DOHH2 (cell line): ENCODE results near the gene FANCC.

Experiments used
- CTCF ChIP-seq: fragments of 200-600 bp; sonication (generic); IDR thresholded peaks from one replicate; pipeline ENCODE4 v1.5.1; 2014; ENCODE audit warnings: antibody characterized with exemption, mild to moderate bottlenecking, low read depth, low read length; ENCODE audit not compliant: poor library complexity, severe bottlenecking
- EZH2phosphoT487 ChIP-seq: fragments of 200-600 bp; sonication (generic); IDR thresholded peaks from 2 replicates; pipeline ENCODE4 v1.6.1; 2017; ENCODE audit warnings: borderline replicate concordance, mild to moderate bottlenecking, antibody characterized with exemption, low read length, moderate library complexity, mixed read lengths

GRCh38 chr9:95101326-95101725 lies 216.2 kb downstream of the FANCC start:
- TF ChIP-seq CTCF (no peak), EZH2phosphoT487 (no peak)
